Adipose tissue (tissue), 3 donors: ENCODE results near the gene DCAKD. TPM values are rescaled to one million over a fixed set of nuclear protein-coding genes. Genes with fewer than 3 reads are reported as not detected.

Experiments used
- H3K27ac ChIP-seq: one replicate; pipeline ENCODE4 v1.5.1; 2013; ENCODE audit warnings: low read depth, low read length
- WGBS, 3 donors: extraction: QIAGEN DNeasy Blood & Tissue Kit; methylation state at CpG; one replicate each; pipeline ENCODE4 v1.1.7; 2013; 5-methylcytosine and 5-hydroxymethylcytosine counted together
- polyA plus RNA-seq, 3 donors: library from polyadenylated mRNA; stranded (reverse); fragments of 200-250 nt; gene quantifications; one replicate each; pipeline ENCODE4 v1.2.3, GENCODE V29; 2013
- donor health status: healthy with polysubstance abuse.
- donor health status: Bipolar disorder and iron deficiency.
- donor health status: healthy.

Gene DCAKD
- polyA plus RNA-seq, 3 donors: 8.8 to 21.5 (median 19.7) TPM

GRCh38 chr17:44989552-44990138 lies 61.8 kb downstream of the DCAKD start:
- WGBS, 3 donors: 85 to 87% (median 87%) methylated on average over 17 of the region's 17 CpGs

GRCh38 chr17:44988044-44988942 lies 63.1 kb downstream of the DCAKD start:
- WGBS, 3 donors: 17 to 53% (median 50%) methylated on average over 34 of the region's 34 CpGs
- no peak overlapping the region for H3K27ac ChIP-seq

More at GRCh38 chr17:44989552-44990138, 61.8 kb downstream of the DCAKD start:
- no peak overlapping the region for H3K27ac ChIP-seq

DNA sequence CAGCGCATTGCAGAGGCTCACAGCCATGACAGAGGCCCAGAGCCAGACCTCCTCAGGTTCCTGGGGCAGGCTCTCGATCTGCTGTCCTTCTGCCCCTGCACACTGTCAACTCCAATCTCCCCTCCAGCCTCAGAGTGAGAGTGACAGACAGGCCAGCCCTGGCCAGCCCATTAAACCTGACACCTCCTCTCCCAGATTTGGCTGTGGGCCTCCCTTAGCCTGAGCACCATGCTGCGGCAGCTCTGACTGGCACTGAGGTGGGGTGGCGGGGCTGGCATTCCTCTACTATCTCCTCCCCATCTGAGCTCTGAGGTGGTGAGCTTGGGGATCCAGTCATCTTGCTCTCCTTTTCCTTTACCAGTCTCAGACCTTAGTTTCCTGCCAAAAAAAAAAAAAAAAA lies 67.9 kb downstream of the DCAKD start:
- no peak overlapping the region for H3K27ac ChIP-seq
- WGBS, 3 donors: 80 to 89% (median 88%) methylated on average over 4 of the region's 4 CpGs

GRCh38 chr17:44982113-44982702 lies 69.2 kb downstream of the DCAKD start:
- H3K27ac ChIP-seq: no peak overlapping the region

DNA sequence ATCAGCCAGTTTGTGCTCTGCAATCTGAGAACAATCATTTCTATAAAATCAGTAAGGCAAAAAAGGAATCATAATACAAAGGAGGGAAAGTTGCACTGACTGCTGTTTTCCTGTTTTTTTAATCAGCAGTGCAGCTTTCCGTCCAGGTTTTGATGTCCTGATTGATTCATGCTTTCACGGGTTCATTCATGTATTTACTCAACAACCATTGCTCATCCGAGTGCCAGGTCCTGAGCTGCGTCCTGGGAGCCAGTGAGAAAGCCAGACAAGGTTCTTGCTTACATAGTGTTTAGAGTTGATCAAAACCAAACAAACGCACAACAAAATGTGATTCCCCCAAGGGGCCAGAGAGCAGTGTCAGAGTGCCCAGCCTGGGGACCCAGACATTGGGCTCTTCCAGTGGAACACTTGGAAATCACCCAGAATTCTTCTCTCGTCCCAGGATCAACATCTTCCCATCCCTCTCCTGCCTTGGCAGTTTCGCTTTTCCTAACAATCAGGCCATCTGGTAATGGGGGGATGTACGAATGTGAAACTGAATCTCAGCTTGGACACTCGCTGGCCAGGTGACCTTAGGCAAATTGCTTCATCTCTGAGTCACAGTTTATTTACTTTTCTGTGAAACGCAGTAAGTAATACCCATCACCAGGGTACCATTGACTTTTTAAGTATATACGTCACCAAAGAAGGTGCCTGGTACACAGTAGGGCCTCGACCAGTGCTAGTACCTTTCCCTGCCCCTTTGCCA lies 70.0 kb downstream of the DCAKD start:
- H3K27ac ChIP-seq: no peak overlapping the region
- 17 to 56% (median 40%) methylated on average over 12 of the region's 12 CpGs for WGBS, 3 donors

More at GRCh38 chr17:44982113-44982702, 69.2 kb downstream of the DCAKD start:
- WGBS, 3 donors: 96 to 98% (median 97%) methylated on average over 3 of the region's 3 CpGs

- no peak overlapping the region for H3K27ac ChIP-seq
- WGBS, 3 donors: 49 to 72% (median 60%) methylated on average over 9 of the region's 9 CpGs
Measured at GRCh38 chr17:44979426-44979995, 71.9 kb downstream of the DCAKD start.

DNA sequence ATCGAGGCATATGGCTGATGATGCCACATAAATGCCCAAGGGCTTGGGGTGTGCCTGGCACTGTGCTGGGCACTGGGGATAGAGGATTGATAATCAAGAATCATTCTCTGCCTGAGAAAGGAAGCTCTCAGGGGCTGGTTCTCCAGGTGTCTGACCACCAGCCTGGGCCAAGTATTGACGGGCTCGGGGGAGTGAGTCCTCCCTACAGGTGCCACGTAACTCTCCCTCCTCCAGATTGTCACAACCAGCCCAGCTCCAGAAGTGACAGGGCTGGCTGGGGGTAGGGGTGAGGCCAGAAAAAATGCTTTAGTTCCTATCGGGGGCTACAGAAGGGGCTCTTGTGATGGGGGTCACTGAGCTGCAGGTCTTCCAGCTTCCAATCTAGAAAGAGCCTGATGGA lies 72.6 kb downstream of the DCAKD start:
- no peak overlapping the region for H3K27ac ChIP-seq

DNA sequence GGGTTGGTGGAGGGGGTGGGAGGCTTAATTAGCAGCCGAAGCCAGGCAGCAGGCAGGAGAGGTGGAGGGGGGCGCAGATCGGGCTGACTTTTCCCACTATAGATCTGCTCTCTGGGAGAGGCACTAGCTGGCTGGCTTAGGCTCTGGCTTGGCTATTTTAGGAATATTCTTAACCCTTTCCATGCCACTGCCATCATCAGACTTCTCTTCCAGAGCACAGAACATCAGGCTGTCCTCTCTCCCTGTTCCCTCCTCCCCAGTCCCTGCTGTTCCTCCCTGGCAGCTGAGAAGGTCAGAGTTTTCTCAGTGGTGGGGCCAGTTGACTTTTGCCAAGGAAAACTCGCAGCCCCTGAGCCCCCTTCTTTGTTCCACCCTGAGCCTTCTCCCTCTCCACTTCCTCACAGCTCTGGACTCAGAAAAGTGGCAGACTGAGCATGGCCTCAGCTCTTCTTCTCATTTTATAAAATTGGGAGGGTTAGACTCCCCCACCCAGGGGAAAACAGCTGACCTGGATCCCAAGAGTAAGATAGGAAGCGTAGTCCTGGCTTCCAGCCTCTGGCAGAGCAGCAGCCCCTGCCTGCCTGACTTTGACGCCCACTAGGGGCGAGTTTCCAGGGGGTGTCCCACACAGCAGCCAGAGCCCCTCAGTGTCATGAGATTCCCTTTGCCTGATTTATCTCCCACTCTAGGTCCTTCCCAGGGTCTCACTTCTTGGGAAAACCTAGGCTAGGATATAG lies 73.5 kb downstream of the DCAKD start:
- no peak overlapping the region for H3K27ac ChIP-seq
- 46 to 51% (median 49%) methylated on average over 7 of the region's 7 CpGs for WGBS, 3 donors

More for the DNA sequence above, 72.6 kb downstream of the DCAKD start:
- WGBS, 3 donors: 76 to 90% (median 84%) methylated on average over 5 of the region's 5 CpGs

DNA sequence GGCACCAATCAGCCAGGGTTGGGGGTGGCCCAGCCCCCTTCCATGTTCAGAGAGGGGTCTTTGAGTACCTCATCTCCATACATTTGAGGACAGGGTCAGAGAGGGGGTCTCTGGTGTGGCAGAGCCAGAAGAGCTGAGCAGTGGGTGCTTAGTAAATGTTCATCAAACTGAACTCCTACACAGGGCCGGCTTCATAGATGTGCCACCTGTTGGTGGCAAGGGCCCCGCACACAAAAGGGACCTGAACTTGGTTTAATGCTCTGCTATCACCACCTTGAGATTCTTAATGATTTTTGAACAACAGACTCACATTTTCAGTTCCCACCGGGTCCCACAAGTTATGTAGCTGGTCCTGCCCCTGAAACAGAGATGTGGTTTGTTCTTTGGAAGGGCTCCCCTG lies 74.4 kb downstream of the DCAKD start:
- 69 to 79% (median 77%) methylated on average over 3 of the region's 3 CpGs for WGBS, 3 donors
- no peak overlapping the region for H3K27ac ChIP-seq

DNA sequence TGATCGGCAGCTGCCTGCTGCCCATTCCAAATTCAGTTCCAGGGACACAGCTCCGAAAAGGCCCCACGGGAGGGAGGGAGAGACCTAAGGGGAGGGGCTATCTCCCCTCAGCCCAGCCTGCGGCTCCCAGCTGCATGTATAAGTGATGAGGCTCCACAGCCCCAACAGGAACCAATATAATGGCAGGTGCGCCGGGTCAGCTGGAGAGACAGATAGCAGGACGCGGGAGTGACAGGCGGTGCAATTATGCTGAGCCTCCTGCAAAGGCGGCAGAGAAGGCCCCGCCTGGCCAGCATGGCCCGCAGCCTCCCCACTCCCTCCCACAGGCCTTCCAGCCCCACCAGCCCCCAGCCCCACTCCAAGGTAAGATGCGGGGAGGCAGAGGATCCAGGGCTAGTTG lies 75.2 kb downstream of the DCAKD start:
- WGBS, 3 donors: 47 to 67% (median 61%) methylated on average over 13 of the region's 13 CpGs
- no peak overlapping the region for H3K27ac ChIP-seq

Other genes with a start within 250 kb of the DCAKD start
- gene GJC1, start 221.3 kb downstream of the DCAKD start, polyA plus RNA-seq: 1 to 10 TPM in 2 of 3 donors, under 1 TPM in 1; 0.95 to 7.4 (median 6.2) TPM
- 10 to 100 TPM in 2 of 3 donors, 1 to 10 TPM in 1; 2.1 to 16.2 (median 10.7) TPM for gene HIGD1B, start 203.7 kb downstream of the DCAKD start, polyA plus RNA-seq
- 10 to 100 TPM; 18.7 to 45.7 (median 23.8) TPM for gene EFTUD2, start 152.2 kb downstream of the DCAKD start, polyA plus RNA-seq
- 1 to 10 TPM; 1.3 to 8.3 (median 3.4) TPM for gene GFAP, start 136.1 kb downstream of the DCAKD start, polyA plus RNA-seq
- gene KIF18B, start 103.9 kb downstream of the DCAKD start, polyA plus RNA-seq: under 1 TPM; 0.04 to 0.22 (median 0.09) TPM
- gene C1QL1, start 83.3 kb downstream of the DCAKD start, polyA plus RNA-seq: 1 to 10 TPM; 1.7 to 2.1 (median 1.9) TPM
- 10 to 100 TPM; 22.1 to 46.5 (median 41.2) TPM for gene NMT1, start 9.7 kb upstream of the DCAKD start, polyA plus RNA-seq
- 10 to 100 TPM in 2 of 3 donors, 1 to 10 TPM in 1; 6.9 to 49.7 (median 42.4) TPM for gene PLCD3, start 80.9 kb upstream of the DCAKD start, polyA plus RNA-seq
- gene ACBD4, start 84.1 kb upstream of the DCAKD start, polyA plus RNA-seq: 10 to 100 TPM; 11.2 to 17.4 (median 15.6) TPM
- gene HEXIM1, start 96.8 kb upstream of the DCAKD start, polyA plus RNA-seq: 10 to 100 TPM in 2 of 3 donors, 1 to 10 TPM in 1; 5.4 to 24.9 (median 13.4) TPM
- gene HEXIM2, start 110.2 kb upstream of the DCAKD start, polyA plus RNA-seq: 1 to 10 TPM; 5.4 to 8.0 (median 7.8) TPM
- gene FMNL1, start 170.3 kb upstream of the DCAKD start, polyA plus RNA-seq: 10 to 100 TPM in 2 of 3 donors, 1 to 10 TPM in 1; 3.1 to 35.5 (median 27.5) TPM
- under 1 TPM in 2 of 3 donors, not detected in 1; 0.05 to 0.07 TPM for gene SPATA32, start 210.5 kb upstream of the DCAKD start, polyA plus RNA-seq